ENCODE results near the gene EPAS1.

The EPAS1 gene

DNA sequence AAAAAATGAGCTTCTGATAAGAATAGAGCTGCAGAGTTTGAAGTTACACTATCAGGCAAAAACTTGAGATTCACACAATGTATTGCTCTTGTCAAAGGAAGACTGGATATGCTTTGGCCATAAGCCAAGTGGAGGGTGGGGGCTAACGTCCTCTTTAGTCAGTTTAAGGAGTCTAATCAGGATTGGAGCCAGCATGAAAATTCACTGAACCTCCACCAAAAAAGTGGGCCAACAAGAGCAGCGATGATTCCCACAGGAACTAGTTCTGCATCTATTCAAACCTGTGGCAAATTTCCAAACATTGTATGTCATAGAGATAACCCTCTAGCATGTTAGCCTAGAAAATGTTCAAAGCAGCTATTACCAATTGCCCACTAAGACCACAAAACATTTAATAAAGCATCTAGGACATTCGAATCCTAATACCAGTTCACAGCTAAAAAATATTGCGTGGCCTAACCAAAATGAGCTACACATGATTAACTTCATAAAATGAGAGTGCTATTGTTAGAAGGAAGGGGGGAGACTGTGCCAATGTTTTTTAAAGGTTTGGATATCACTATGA, 138.7 kb downstream of the EPAS1 start:
- TF ChIP-seq, protein P1, sequence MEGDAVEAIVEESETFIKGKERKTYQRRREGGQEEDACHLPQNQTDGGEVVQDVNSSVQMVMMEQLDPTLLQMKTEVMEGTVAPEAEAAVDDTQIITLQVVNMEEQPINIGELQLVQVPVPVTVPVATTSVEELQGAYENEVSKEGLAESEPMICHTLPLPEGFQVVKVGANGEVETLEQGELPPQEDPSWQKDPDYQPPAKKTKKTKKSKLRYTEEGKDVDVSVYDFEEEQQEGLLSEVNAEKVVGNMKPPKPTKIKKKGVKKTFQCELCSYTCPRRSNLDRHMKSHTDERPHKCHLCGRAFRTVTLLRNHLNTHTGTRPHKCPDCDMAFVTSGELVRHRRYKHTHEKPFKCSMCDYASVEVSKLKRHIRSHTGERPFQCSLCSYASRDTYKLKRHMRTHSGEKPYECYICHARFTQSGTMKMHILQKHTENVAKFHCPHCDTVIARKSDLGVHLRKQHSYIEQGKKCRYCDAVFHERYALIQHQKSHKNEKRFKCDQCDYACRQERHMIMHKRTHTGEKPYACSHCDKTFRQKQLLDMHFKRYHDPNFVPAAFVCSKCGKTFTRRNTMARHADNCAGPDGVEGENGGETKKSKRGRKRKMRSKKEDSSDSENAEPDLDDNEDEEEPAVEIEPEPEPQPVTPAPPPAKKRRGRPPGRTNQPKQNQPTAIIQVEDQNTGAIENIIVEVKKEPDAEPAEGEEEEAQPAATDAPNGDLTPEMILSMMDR (conservative IDR thresholded peaks at IDR 0.05): no peak

More for the DNA sequence above, 138.7 kb downstream of the EPAS1 start:
- H3K27ac ChIP-seq: no peak overlapping the region

Measured in VCaP (cell line).